ENCODE results near the gene PM20D1.

DNA sequence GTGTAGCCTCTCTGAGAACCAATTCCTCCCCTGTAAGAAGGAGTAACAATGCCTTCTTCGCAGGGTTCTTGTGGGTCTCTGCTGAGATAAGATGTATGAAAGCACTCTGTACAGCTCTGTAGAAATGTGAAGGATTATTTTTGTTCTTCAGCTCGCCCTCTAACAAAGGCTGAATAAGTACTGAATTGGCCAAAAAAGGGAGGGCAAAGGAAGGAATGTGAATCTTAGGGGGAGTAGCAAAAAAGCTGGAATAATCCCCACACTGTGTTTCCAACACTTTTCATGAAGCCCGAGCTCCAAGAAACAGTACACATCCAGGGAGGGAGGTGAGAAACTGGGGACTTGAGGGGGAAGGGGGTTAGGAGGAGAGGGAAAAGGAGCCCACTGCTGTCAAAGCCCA, 22.9 kb downstream of the PM20D1 start:
- TF ChIP-seq POLR2A (IDR thresholded peaks at IDR 0.05) (no peak), EP300 (IDR thresholded peaks at IDR 0.05) (no peak)
- TF ChIP-seq, protein P1, sequence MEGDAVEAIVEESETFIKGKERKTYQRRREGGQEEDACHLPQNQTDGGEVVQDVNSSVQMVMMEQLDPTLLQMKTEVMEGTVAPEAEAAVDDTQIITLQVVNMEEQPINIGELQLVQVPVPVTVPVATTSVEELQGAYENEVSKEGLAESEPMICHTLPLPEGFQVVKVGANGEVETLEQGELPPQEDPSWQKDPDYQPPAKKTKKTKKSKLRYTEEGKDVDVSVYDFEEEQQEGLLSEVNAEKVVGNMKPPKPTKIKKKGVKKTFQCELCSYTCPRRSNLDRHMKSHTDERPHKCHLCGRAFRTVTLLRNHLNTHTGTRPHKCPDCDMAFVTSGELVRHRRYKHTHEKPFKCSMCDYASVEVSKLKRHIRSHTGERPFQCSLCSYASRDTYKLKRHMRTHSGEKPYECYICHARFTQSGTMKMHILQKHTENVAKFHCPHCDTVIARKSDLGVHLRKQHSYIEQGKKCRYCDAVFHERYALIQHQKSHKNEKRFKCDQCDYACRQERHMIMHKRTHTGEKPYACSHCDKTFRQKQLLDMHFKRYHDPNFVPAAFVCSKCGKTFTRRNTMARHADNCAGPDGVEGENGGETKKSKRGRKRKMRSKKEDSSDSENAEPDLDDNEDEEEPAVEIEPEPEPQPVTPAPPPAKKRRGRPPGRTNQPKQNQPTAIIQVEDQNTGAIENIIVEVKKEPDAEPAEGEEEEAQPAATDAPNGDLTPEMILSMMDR (IDR thresholded peaks at IDR 0.05): no peak
